ENCODE data around the gene EML5.

Gene EML5

GRCh38 chr14:88618476-88618875, 174.3 kb downstream of the EML5 start:
- Histone ChIP-seq H3K4me1 (ENCODE audit: control insufficient read depth, insufficient read depth, low read length, poor library complexity, severe bottlenecking) (no peaks in the 10 kb centered on the region), H3K36me3 (ENCODE audit: control insufficient read depth, insufficient read depth, low read length) (peaks cover 9% of the 10 kb centered on the region), H3K27ac (ENCODE audit: low read depth, low read length, severe bottlenecking) (no peak overlapping the region), H3K4me3 (ENCODE audit: extremely low read depth, insufficient read depth, low read length, poor library complexity, severe bottlenecking) (no peak overlapping the region), H3K9me3 (ENCODE audit: control insufficient read depth, low read length) (no peaks in the 10 kb centered on the region)
- 33 to 57% methylated on average over 2 of the region's 5 CpGs for WGBS, 2 experiments (ENCODE audit: insufficient coverage in 2 of 2)

- H3K4me1 ChIP-seq (ENCODE audit: control insufficient read depth, insufficient read depth, low read length, poor library complexity, severe bottlenecking), result no peaks in the 10 kb centered on the region
- H3K36me3 ChIP-seq (ENCODE audit: control insufficient read depth, insufficient read depth, low read length), result peaks cover 16% of the 10 kb centered on the region
- H3K27ac ChIP-seq (ENCODE audit: low read depth, low read length, severe bottlenecking), result no peak overlapping the region
- no peak overlapping the region for H3K4me3 ChIP-seq (ENCODE audit: extremely low read depth, insufficient read depth, low read length, poor library complexity, severe bottlenecking)
- 82 to 100% methylated on average over 1 of the region's 1 CpG for WGBS, 2 experiments (ENCODE audit: insufficient coverage in 2 of 2)
- H3K9me3 ChIP-seq (ENCODE audit: control insufficient read depth, low read length), result no peaks in the 10 kb centered on the region
Measured at GRCh38 chr14:88617479-88617878, 175.3 kb downstream of the EML5 start.

- no peaks in the 10 kb centered on the region for H3K9me3 ChIP-seq (ENCODE audit: control insufficient read depth, low read length)
- no peak overlapping the region for H3K4me3 ChIP-seq (ENCODE audit: extremely low read depth, insufficient read depth, low read length, poor library complexity, severe bottlenecking)
- peaks cover 21% of the 10 kb centered on the region for H3K36me3 ChIP-seq (ENCODE audit: control insufficient read depth, insufficient read depth, low read length)
- no peaks in the 10 kb centered on the region for H3K4me1 ChIP-seq (ENCODE audit: control insufficient read depth, insufficient read depth, low read length, poor library complexity, severe bottlenecking)
- WGBS, 2 experiments (ENCODE audit: insufficient coverage in 2 of 2), result no CpG with 5 or more reads among the region's 1 CpG
- no peak overlapping the region for H3K27ac ChIP-seq (ENCODE audit: low read depth, low read length, severe bottlenecking)
Measured at GRCh38 chr14:88616697-88617096, 176.1 kb downstream of the EML5 start.

GRCh38 chr14:88614218-88614907, 178.4 kb downstream of the EML5 start:
- no CpG with 5 or more reads among the region's 3 CpGs for WGBS, 2 experiments (ENCODE audit: insufficient coverage in 2 of 2)
- no peaks in the 10 kb centered on the region for H3K9me3 ChIP-seq (ENCODE audit: control insufficient read depth, low read length)
- H3K27ac ChIP-seq (ENCODE audit: low read depth, low read length, severe bottlenecking), result no peak overlapping the region
- no peaks in the 10 kb centered on the region for H3K4me1 ChIP-seq (ENCODE audit: control insufficient read depth, insufficient read depth, low read length, poor library complexity, severe bottlenecking)
- H3K36me3 ChIP-seq (ENCODE audit: control insufficient read depth, insufficient read depth, low read length), result peaks cover 44% of the 10 kb centered on the region
- H3K4me3 ChIP-seq (ENCODE audit: extremely low read depth, insufficient read depth, low read length, poor library complexity, severe bottlenecking), result no peak overlapping the region

GRCh38 chr14:88613552-88614010, 179.2 kb downstream of the EML5 start:
- peaks cover 51% of the 10 kb centered on the region for H3K36me3 ChIP-seq (ENCODE audit: control insufficient read depth, insufficient read depth, low read length)
- 93 to 95% methylated on average over 4 to 5 of the region's 5 CpGs for WGBS, 2 experiments (ENCODE audit: insufficient coverage in 2 of 2)
- H3K9me3 ChIP-seq (ENCODE audit: control insufficient read depth, low read length), result no peaks in the 10 kb centered on the region
- H3K27ac ChIP-seq (ENCODE audit: low read depth, low read length, severe bottlenecking), result no peak overlapping the region
- H3K4me1 ChIP-seq (ENCODE audit: control insufficient read depth, insufficient read depth, low read length, poor library complexity, severe bottlenecking), result no peaks in the 10 kb centered on the region
- H3K4me3 ChIP-seq (ENCODE audit: extremely low read depth, insufficient read depth, low read length, poor library complexity, severe bottlenecking), result no peak overlapping the region

GRCh38 chr14:88612981-88613380, 179.8 kb downstream of the EML5 start:
- no peaks in the 10 kb centered on the region for H3K9me3 ChIP-seq (ENCODE audit: control insufficient read depth, low read length)
- WGBS, 2 experiments (ENCODE audit: insufficient coverage in 2 of 2), result 92 to 98% methylated on average over 4 of the region's 4 CpGs
- H3K4me3 ChIP-seq (ENCODE audit: extremely low read depth, insufficient read depth, low read length, poor library complexity, severe bottlenecking), result no peak overlapping the region
- peaks cover 56% of the 10 kb centered on the region for H3K36me3 ChIP-seq (ENCODE audit: control insufficient read depth, insufficient read depth, low read length)
- no peak overlapping the region for H3K27ac ChIP-seq (ENCODE audit: low read depth, low read length, severe bottlenecking)
- H3K4me1 ChIP-seq (ENCODE audit: control insufficient read depth, insufficient read depth, low read length, poor library complexity, severe bottlenecking), result no peaks in the 10 kb centered on the region

- H3K27ac ChIP-seq (ENCODE audit: low read depth, low read length, severe bottlenecking), result no peak overlapping the region
- no CpG with 5 or more reads among the region's 1 CpG for WGBS, 2 experiments (ENCODE audit: insufficient coverage in 2 of 2)
- no peaks in the 10 kb centered on the region for H3K9me3 ChIP-seq (ENCODE audit: control insufficient read depth, low read length)
- no peaks in the 10 kb centered on the region for H3K4me1 ChIP-seq (ENCODE audit: control insufficient read depth, insufficient read depth, low read length, poor library complexity, severe bottlenecking)
- H3K36me3 ChIP-seq (ENCODE audit: control insufficient read depth, insufficient read depth, low read length), result peaks cover 67% of the 10 kb centered on the region
- no peak overlapping the region for H3K4me3 ChIP-seq (ENCODE audit: extremely low read depth, insufficient read depth, low read length, poor library complexity, severe bottlenecking)
Measured at GRCh38 chr14:88611878-88612277, 180.9 kb downstream of the EML5 start.

- Histone ChIP-seq H3K4me1 (ENCODE audit: control insufficient read depth, insufficient read depth, low read length, poor library complexity, severe bottlenecking) (no peaks in the 10 kb centered on the region), H3K36me3 (ENCODE audit: control insufficient read depth, insufficient read depth, low read length) (peaks cover 92% of the 10 kb centered on the region), H3K4me3 (ENCODE audit: extremely low read depth, insufficient read depth, low read length, poor library complexity, severe bottlenecking) (no peak overlapping the region), H3K27ac (ENCODE audit: low read depth, low read length, severe bottlenecking) (no peak overlapping the region), H3K9me3 (ENCODE audit: control insufficient read depth, low read length) (no peaks in the 10 kb centered on the region)
Measured at GRCh38 chr14:88607829-88608228, 184.9 kb downstream of the EML5 start.

GRCh38 chr14:88605594-88605993, 187.2 kb downstream of the EML5 start:
- no peak overlapping the region for H3K27ac ChIP-seq (ENCODE audit: low read depth, low read length, severe bottlenecking)
- H3K4me3 ChIP-seq (ENCODE audit: extremely low read depth, insufficient read depth, low read length, poor library complexity, severe bottlenecking), result no peak overlapping the region
- peaks cover 97% of the 10 kb centered on the region for H3K36me3 ChIP-seq (ENCODE audit: control insufficient read depth, insufficient read depth, low read length)
- no peaks in the 10 kb centered on the region for H3K4me1 ChIP-seq (ENCODE audit: control insufficient read depth, insufficient read depth, low read length, poor library complexity, severe bottlenecking)
- H3K9me3 ChIP-seq (ENCODE audit: control insufficient read depth, low read length), result no peaks in the 10 kb centered on the region
- WGBS, 2 experiments (ENCODE audit: insufficient coverage in 2 of 2), result no CpG with 5 or more reads among the region's 2 CpGs

- H3K27ac ChIP-seq (ENCODE audit: low read depth, low read length, severe bottlenecking), result no peak overlapping the region
- no peaks in the 10 kb centered on the region for H3K9me3 ChIP-seq (ENCODE audit: control insufficient read depth, low read length)
- no peak overlapping the region for H3K4me3 ChIP-seq (ENCODE audit: extremely low read depth, insufficient read depth, low read length, poor library complexity, severe bottlenecking)
- H3K4me1 ChIP-seq (ENCODE audit: control insufficient read depth, insufficient read depth, low read length, poor library complexity, severe bottlenecking), result no peaks in the 10 kb centered on the region
- peaks cover 97% of the 10 kb centered on the region for H3K36me3 ChIP-seq (ENCODE audit: control insufficient read depth, insufficient read depth, low read length)
Measured at GRCh38 chr14:88604212-88604611, 188.5 kb downstream of the EML5 start.

GRCh38 chr14:88599761-88600439, 192.9 kb downstream of the EML5 start:
- Histone ChIP-seq H3K36me3 (ENCODE audit: control insufficient read depth, insufficient read depth, low read length) (peaks cover 98% of the 10 kb centered on the region), H3K27ac (ENCODE audit: low read depth, low read length, severe bottlenecking) (no peak overlapping the region), H3K4me3 (ENCODE audit: extremely low read depth, insufficient read depth, low read length, poor library complexity, severe bottlenecking) (no peak overlapping the region), H3K9me3 (ENCODE audit: control insufficient read depth, low read length) (no peaks in the 10 kb centered on the region), H3K4me1 (ENCODE audit: control insufficient read depth, insufficient read depth, low read length, poor library complexity, severe bottlenecking) (no peaks in the 10 kb centered on the region)
- 86 to 93% methylated on average over 8 of the region's 10 CpGs for WGBS, 2 experiments (ENCODE audit: insufficient coverage in 2 of 2)

Measured in mesodermal cell (in vitro differentiated cells).